Pons (tissue), 1 donor: ENCODE data around the gene ALDH18A1.
A peak's percentile ranks its signal among the peaks of the same experiment; 100 is the strongest.
"Not testable (repeated sequence)": the region's sequence is repeated elsewhere in the genome, so short reads cannot be mapped to it uniquely, and the experiment has no call there.

Experiments used
- DNase-seq: peaks from one replicate; pipeline ENCODE4 v3.0.0-alpha.2; 2016; ENCODE audit warnings: low spot score

Gene ALDH18A1

GRCh38 chr10:95656291-95657164 is at the start of gene ALDH18A1:
Gene ALDH18A1, minus strand, starts transcription at chr10:95656711. Its CDS starts 3,334 bp downstream, at chr10:95653377.
- peak; percentile 80 for DNase-seq

GRCh38 chr10:95698415-95698814 is 41.9 kb upstream of the ALDH18A1 start:
- DNase-seq = no peak

- peak; percentile 84 for DNase-seq
Measured at GRCh38 chr10:95697429-95697828, 40.9 kb upstream of the ALDH18A1 start.

GRCh38 chr10:95694665-95695064 is 38.2 kb upstream of the ALDH18A1 start:
- no peak for DNase-seq

- DNase-seq = peak; percentile 100
Measured at GRCh38 chr10:95693668-95694534, 37.4 kb upstream of the ALDH18A1 start, which contains the start of gene TCTN3. Gene TCTN3, minus strand, starts transcription at chr10:95693927. Its CDS starts 28 bp downstream, at chr10:95693899.

GRCh38 chr10:95693071-95693667 is 36.7 kb upstream of the ALDH18A1 start:
- peak; percentile 5 for DNase-seq

GRCh38 chr10:95691281-95691680 is 34.8 kb upstream of the ALDH18A1 start:
- DNase-seq = no peak

- DNase-seq = no peak
Measured at GRCh38 chr10:95688648-95689047, 32.1 kb upstream of the ALDH18A1 start.

GRCh38 chr10:95683966-95684365 is 27.5 kb upstream of the ALDH18A1 start:
- DNase-seq = no peak

GRCh38 chr10:95675403-95676116 is 19.0 kb upstream of the ALDH18A1 start:
- no peak for DNase-seq

GRCh38 chr10:95674643-95675042 is 18.1 kb upstream of the ALDH18A1 start:
- DNase-seq = no peak

GRCh38 chr10:95672641-95673040 is 16.1 kb upstream of the ALDH18A1 start:
- DNase-seq = not testable (repeated sequence)

- no peak for DNase-seq
Measured at GRCh38 chr10:95664543-95664942, 8.0 kb upstream of the ALDH18A1 start.

GRCh38 chr10:95663496-95663895 is 7.0 kb upstream of the ALDH18A1 start:
- DNase-seq = no peak

GRCh38 chr10:95661818-95662217 is 5.3 kb upstream of the ALDH18A1 start:
- DNase-seq = no peak

GRCh38 chr10:95660283-95660682 is 3.8 kb upstream of the ALDH18A1 start:
- no peak for DNase-seq

GRCh38 chr10:95657250-95657649 is 739 bp upstream of the ALDH18A1 start:
- DNase-seq = no peak

GRCh38 chr10:95655571-95656290 is 780 bp downstream of the ALDH18A1 start:
- DNase-seq = peak; percentile 8

- peak; percentile 17 for DNase-seq
Measured at GRCh38 chr10:95653895-95654294, 2.6 kb downstream of the ALDH18A1 start.

- no peak for DNase-seq
Measured at GRCh38 chr10:95651346-95652060, 5.0 kb downstream of the ALDH18A1 start.
